Mucosa of descending colon (tissue), 3 donors: ENCODE data around the gene RING1. TPM values are rescaled to one million over a fixed set of nuclear protein-coding genes. Genes with fewer than 3 reads are reported as not detected.

Experiments used
- ATAC-seq: fragments of 200-7000 bp; cut with Tn5 transposase; one replicate; pipeline ENCODE4 v1.9.1; 2020; ENCODE audit warnings: mild to moderate bottlenecking, moderate library complexity
- DNase-seq, 3 donors: peaks; one replicate each; pipeline ENCODE4 v3.0.0-alpha.2; 2020
- H3K36me3 ChIP-seq: fragments of 200-600 bp; one replicate; pipeline ENCODE4 v1.8.0; 2021; ENCODE audit warnings: low read depth, mild to moderate bottlenecking
- H3K4me1 ChIP-seq: fragments of 200-600 bp; one replicate; pipeline ENCODE4 v1.8.0; 2021; ENCODE audit warnings: low read depth, mild to moderate bottlenecking
- H3K4me3 ChIP-seq: fragments of 200-600 bp; one replicate; pipeline ENCODE4 v1.8.0; 2021; ENCODE audit warnings: mild to moderate bottlenecking
- H3K9me3 ChIP-seq: fragments of 200-600 bp; one replicate; pipeline ENCODE4 v1.8.0; 2021; ENCODE audit warnings: mild to moderate bottlenecking
- intact Hi-C, 2 donors: fragments of 100-400 bp; cut with DNase I in 1 of 2; cut with micrococcal nuclease in 1 of 2; formaldehyde crosslinking; loops; one replicate each; pipeline versions ENCODE4 v1.11.0 to v1.11.1; 2022; cut with DNase I, micrococcal nuclease
- total RNA-seq, 3 donors: library from RNA; stranded (reverse); fragmentation: NEBNext Ultra II Directional in 2 of 3; extraction: Animal tissue kit (Norgen Biotek cat#: 25700) in 2 of 3; gene quantifications; one replicate each; pipeline versions ENCODE4 v1.2.1 to v1.2.4, GENCODE V29; 2021 to 2023
- TF ChIP-seq, protein P1 (sequence below): fragments of 200-600 bp; IDR thresholded peaks from one replicate; pipeline ENCODE4 v1.8.0; 2022; ENCODE audit warnings: antibody characterized with exemption, mild to moderate bottlenecking
- donor health status: DM: no; HTN: no; CAD: no; lungs with moderate emphysema.
- donor health status: DM: no; HTN: no; CAD: no.
- donor health status: DM: no; HTN: yes; CAD: no.

RING1 gene
- total RNA-seq, 3 donors from 2014 or later = 28.4 to 45.1 (median 30.3) TPM

DNA sequence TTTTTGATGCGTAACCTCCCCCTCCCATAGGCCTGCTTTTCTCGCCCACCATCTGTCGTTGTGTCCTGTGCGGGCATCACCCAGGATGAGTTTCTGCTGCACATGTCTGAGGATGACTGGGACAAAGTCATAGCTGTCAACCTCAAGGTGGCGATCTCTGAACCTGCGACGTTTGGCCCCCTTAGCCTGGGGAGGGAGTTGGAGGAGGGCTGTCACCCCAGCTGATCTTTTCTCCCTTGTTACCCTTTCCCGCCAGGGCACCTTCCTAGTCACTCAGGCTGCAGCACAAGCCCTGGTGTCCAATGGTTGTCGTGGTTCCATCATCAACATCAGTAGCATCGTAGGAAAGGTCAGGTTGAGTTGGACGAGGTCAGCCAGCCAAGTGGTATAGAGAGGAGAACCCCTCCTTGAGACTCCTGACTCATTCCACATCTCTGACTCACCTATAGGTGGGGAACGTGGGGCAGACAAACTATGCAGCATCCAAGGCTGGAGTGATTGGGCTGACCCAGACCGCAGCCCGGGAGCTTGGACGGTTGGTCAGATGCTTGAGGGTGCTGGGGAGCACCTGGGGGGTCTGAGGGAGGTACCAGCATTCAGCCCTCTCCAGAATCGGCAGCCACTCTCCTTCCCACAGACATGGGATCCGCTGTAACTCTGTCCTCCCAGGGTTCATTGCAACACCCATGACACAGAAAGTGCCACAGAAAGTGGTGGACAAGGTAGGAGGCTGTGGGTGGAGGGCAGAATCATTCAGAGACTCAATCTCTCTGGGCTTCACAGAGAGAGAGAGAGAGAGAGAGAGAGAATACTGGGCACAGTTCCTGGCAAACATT lies 2.9 kb upstream of the RING1 start:
- Histone ChIP-seq H3K4me3 (no peak overlapping the region), H3K36me3 (no peaks in the 10 kb centered on the region), H3K9me3 (no peaks in the 10 kb centered on the region), H3K4me1 (peaks cover 33% of the 10 kb centered on the region)
- DNase-seq = no peak
- TF ChIP-seq, protein P1, sequence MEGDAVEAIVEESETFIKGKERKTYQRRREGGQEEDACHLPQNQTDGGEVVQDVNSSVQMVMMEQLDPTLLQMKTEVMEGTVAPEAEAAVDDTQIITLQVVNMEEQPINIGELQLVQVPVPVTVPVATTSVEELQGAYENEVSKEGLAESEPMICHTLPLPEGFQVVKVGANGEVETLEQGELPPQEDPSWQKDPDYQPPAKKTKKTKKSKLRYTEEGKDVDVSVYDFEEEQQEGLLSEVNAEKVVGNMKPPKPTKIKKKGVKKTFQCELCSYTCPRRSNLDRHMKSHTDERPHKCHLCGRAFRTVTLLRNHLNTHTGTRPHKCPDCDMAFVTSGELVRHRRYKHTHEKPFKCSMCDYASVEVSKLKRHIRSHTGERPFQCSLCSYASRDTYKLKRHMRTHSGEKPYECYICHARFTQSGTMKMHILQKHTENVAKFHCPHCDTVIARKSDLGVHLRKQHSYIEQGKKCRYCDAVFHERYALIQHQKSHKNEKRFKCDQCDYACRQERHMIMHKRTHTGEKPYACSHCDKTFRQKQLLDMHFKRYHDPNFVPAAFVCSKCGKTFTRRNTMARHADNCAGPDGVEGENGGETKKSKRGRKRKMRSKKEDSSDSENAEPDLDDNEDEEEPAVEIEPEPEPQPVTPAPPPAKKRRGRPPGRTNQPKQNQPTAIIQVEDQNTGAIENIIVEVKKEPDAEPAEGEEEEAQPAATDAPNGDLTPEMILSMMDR = no peak
- no peak for ATAC-seq
- intact Hi-C loops = no loop called here

DNA sequence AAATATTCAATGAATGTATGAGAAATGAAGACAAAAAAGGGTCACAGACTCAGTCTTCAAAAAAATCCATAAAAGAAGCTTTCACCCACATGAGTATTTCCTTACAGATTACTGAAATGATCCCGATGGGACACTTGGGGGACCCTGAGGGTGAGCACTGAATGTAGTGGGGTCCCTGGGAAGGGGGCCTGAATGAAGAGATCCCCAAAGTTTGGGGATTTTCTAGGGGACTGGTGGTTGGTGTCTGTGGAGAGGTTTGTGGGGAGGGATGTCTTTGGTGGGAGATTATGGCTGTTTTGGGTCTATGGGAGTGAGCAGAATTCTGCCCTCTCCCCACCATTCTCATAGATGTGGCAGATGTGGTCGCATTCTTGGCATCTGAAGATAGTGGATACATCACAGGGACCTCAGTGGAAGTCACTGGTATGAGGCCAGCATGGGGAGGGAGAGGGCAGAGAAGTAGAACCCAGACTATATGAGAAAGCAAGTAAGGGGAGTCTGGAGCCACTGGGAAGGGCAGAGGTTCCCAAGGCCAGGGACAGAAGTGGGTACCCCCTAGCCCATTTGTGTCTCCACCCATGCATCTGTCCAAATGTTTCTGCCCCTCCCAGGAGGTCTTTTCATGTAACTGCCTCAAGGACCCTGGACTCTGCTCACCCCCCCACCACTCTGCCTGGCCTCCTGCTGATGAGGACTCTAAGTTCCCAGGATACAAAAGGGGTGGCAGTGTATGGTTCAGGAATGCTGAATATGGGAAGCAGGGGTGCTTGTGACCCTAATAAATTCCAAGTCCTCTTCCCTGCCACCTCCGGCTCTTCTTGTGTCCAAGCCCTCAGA lies 2.1 kb upstream of the RING1 start:
- no peak for ATAC-seq
- H3K36me3 ChIP-seq = no peaks in the 10 kb centered on the region
- intact Hi-C loops = no loop called here
- no peak for DNase-seq
- no peak overlapping the region for H3K4me3 ChIP-seq
- H3K4me1 ChIP-seq = peaks cover 33% of the 10 kb centered on the region
- no peaks in the 10 kb centered on the region for H3K9me3 ChIP-seq
- TF ChIP-seq, protein P1 = no peak

GRCh38 chr6:33206864-33207551 lies 1.3 kb upstream of the RING1 start:
- DNase-seq = peak in 2 of 3 donors; percentile 50 to 63
- H3K36me3 ChIP-seq = no peaks in the 10 kb centered on the region
- intact Hi-C loops = no loop called here

DNA sequence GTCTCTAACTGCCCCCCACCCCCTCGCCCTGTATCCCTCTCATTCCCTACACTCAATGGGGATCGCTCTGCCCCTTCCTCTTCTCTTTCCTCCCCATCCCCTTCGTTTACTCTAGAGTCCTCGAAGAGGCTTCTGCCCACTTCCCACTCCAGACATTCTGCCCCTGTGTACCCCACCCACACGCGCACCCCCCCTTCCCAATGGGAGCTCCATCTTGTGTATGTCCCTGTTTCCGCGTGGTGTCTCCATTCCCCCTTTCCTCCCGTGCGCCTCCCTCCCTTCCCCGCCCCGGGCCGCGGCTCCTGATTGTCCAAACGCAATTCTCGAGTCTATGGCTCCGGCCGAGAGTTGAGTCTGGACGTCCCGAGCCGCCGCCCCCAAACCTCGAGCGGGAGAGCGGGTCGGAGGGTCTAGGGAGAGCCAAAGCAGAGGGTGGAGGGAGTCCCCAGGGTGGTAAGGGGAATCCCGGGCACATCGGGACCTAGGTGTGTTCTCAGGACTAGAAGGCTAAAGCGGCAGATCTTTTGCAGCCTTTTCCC lies 679 bp upstream of the RING1 start:
- ATAC-seq (peak; percentile 24), DNase-seq (peak; percentile 64 to 77 (median 77))
- Histone ChIP-seq H3K36me3 (no peaks in the 10 kb centered on the region), H3K4me3 (peak overlapping the region; percentile 70), H3K9me3 (no peaks in the 10 kb centered on the region), H3K4me1 (peaks cover 19% of the 10 kb centered on the region)
- intact Hi-C loops = no loop called here
- TF ChIP-seq, protein P1 = no peak

More at GRCh38 chr6:33206864-33207551, 1.3 kb upstream of the RING1 start:
- Histone ChIP-seq H3K4me1 (peaks cover 25% of the 10 kb centered on the region), H3K4me3 (no peak overlapping the region), H3K9me3 (no peaks in the 10 kb centered on the region)
- ATAC-seq = no peak
- TF ChIP-seq, protein P1 = no peak

DNA sequence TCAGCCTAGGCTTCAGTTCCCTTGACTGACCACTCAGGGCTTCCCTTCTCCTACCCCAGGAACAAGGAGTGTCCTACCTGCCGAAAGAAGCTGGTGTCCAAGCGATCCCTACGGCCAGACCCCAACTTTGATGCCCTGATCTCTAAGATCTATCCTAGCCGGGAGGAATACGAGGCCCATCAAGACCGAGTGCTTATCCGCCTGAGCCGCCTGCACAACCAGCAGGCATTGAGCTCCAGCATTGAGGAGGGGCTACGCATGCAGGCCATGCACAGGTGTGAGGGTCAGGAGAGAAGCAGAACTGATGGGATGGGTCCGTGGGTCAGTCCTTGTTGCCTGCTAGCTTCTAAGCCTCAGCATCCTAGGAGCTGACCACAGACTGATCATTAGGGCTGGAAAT lies 1.6 kb downstream of the RING1 start:
- ATAC-seq = no peak

More for the DNA sequence above, 1.6 kb downstream of the RING1 start:
- Histone ChIP-seq H3K4me1 (peaks cover 19% of the 10 kb centered on the region), H3K9me3 (no peaks in the 10 kb centered on the region), H3K4me3 (no peak overlapping the region), H3K36me3 (no peaks in the 10 kb centered on the region)
- intact Hi-C loops = no loop called here
- TF ChIP-seq, protein P1 = no peak
- no peak for DNase-seq
